Measurements from ENCODE around the gene RPS19BP1.

RPS19BP1 gene

GRCh38 chr22:39570665-39571064 is 38.1 kb upstream of the RPS19BP1 start, which contains the start of gene CACNA1I:
CACNA1I (plus strand) TSS chr22:39570753; CDS start chr22:39570753, 0 bp downstream.
- no peaks in the 10 kb centered on the region for H3K27me3 ChIP-seq (ENCODE audit: control insufficient read depth in 2 of 2, insufficient read depth in 2 of 2, low read length in 2 of 2)
- no peaks in the 10 kb centered on the region for H3K9me3 ChIP-seq (ENCODE audit: control insufficient read depth in 2 of 2, low read length in 2 of 2)
- no peak within 1 kb of the TSS for H3K27ac ChIP-seq (ENCODE audit: low read depth in 2 of 2, low read length in 2 of 2)
- H3K4me3 ChIP-seq (ENCODE audit: low read length in 2 of 2): no peak within 1 kb of the TSS
- no peak within 1 kb of the TSS for H3K9ac ChIP-seq (ENCODE audit: low read depth in 1 of 2, low read length in 2 of 2)
- no peaks in the 10 kb centered on the region for H3K36me3 ChIP-seq (ENCODE audit: control insufficient read depth in 2 of 2, insufficient read depth in 2 of 2, low read length in 2 of 2)
- H3K4me1 ChIP-seq (ENCODE audit: control insufficient read depth in 2 of 2, insufficient read depth in 2 of 2, low read length in 2 of 2): no peaks in the 10 kb centered on the region

- no peaks in the 10 kb centered on the region for H3K9me3 ChIP-seq (ENCODE audit: control insufficient read depth in 2 of 2, low read length in 2 of 2)
- H3K4me1 ChIP-seq (ENCODE audit: control insufficient read depth in 2 of 2, insufficient read depth in 2 of 2, low read length in 2 of 2): no peaks in the 10 kb centered on the region
- H3K27ac ChIP-seq (ENCODE audit: low read depth in 2 of 2, low read length in 2 of 2): no peak overlapping the region
- H3K27me3 ChIP-seq (ENCODE audit: control insufficient read depth in 2 of 2, insufficient read depth in 2 of 2, low read length in 2 of 2): no peaks in the 10 kb centered on the region
- no peak overlapping the region for H3K4me3 ChIP-seq (ENCODE audit: low read length in 2 of 2)
- H3K9ac ChIP-seq (ENCODE audit: low read depth in 1 of 2, low read length in 2 of 2): no peak overlapping the region
- no peaks in the 10 kb centered on the region for H3K36me3 ChIP-seq (ENCODE audit: control insufficient read depth in 2 of 2, insufficient read depth in 2 of 2, low read length in 2 of 2)
Observed at GRCh38 chr22:39570226-39570625, 37.7 kb upstream of the RPS19BP1 start.

GRCh38 chr22:39569066-39569465 is 36.5 kb upstream of the RPS19BP1 start:
- Histone ChIP-seq H3K9ac (ENCODE audit: low read depth in 1 of 2, low read length in 2 of 2) (no peak overlapping the region), H3K27me3 (ENCODE audit: control insufficient read depth in 2 of 2, insufficient read depth in 2 of 2, low read length in 2 of 2) (no peaks in the 10 kb centered on the region)

GRCh38 chr22:39568278-39568981 is 35.9 kb upstream of the RPS19BP1 start:
- Histone ChIP-seq H3K9ac (ENCODE audit: low read depth in 1 of 2, low read length in 2 of 2) (no peak overlapping the region), H3K4me1 (ENCODE audit: control insufficient read depth in 2 of 2, insufficient read depth in 2 of 2, low read length in 2 of 2) (no peaks in the 10 kb centered on the region), H3K9me3 (ENCODE audit: control insufficient read depth in 2 of 2, low read length in 2 of 2) (no peaks in the 10 kb centered on the region), H3K4me3 (ENCODE audit: low read length in 2 of 2) (no peak overlapping the region), H3K27ac (ENCODE audit: low read depth in 2 of 2, low read length in 2 of 2) (no peak overlapping the region), H3K36me3 (ENCODE audit: control insufficient read depth in 2 of 2, insufficient read depth in 2 of 2, low read length in 2 of 2) (no peaks in the 10 kb centered on the region), H3K27me3 (ENCODE audit: control insufficient read depth in 2 of 2, insufficient read depth in 2 of 2, low read length in 2 of 2) (no peaks in the 10 kb centered on the region)

More at GRCh38 chr22:39569066-39569465, 36.5 kb upstream of the RPS19BP1 start:
- Histone ChIP-seq H3K27ac (ENCODE audit: low read depth in 2 of 2, low read length in 2 of 2) (no peak overlapping the region), H3K36me3 (ENCODE audit: control insufficient read depth in 2 of 2, insufficient read depth in 2 of 2, low read length in 2 of 2) (no peaks in the 10 kb centered on the region), H3K9me3 (ENCODE audit: control insufficient read depth in 2 of 2, low read length in 2 of 2) (no peaks in the 10 kb centered on the region), H3K4me1 (ENCODE audit: control insufficient read depth in 2 of 2, insufficient read depth in 2 of 2, low read length in 2 of 2) (no peaks in the 10 kb centered on the region), H3K4me3 (ENCODE audit: low read length in 2 of 2) (no peak overlapping the region)

GRCh38 chr22:39567135-39567946 is 34.8 kb upstream of the RPS19BP1 start:
- no peak overlapping the region for H3K9ac ChIP-seq (ENCODE audit: low read depth in 1 of 2, low read length in 2 of 2)
- H3K4me1 ChIP-seq (ENCODE audit: control insufficient read depth in 2 of 2, insufficient read depth in 2 of 2, low read length in 2 of 2): no peaks in the 10 kb centered on the region
- H3K9me3 ChIP-seq (ENCODE audit: control insufficient read depth in 2 of 2, low read length in 2 of 2): no peaks in the 10 kb centered on the region
- H3K4me3 ChIP-seq (ENCODE audit: low read length in 2 of 2): no peak overlapping the region
- peaks cover 0 to under 1% of the 10 kb centered on the region in 2 donors for H3K27me3 ChIP-seq (ENCODE audit: control insufficient read depth in 2 of 2, insufficient read depth in 2 of 2, low read length in 2 of 2)
- no peak overlapping the region for H3K27ac ChIP-seq (ENCODE audit: low read depth in 2 of 2, low read length in 2 of 2)
- H3K36me3 ChIP-seq (ENCODE audit: control insufficient read depth in 2 of 2, insufficient read depth in 2 of 2, low read length in 2 of 2): no peaks in the 10 kb centered on the region

GRCh38 chr22:39565414-39565944 is 32.9 kb upstream of the RPS19BP1 start:
- Histone ChIP-seq H3K4me1 (ENCODE audit: control insufficient read depth in 2 of 2, insufficient read depth in 2 of 2, low read length in 2 of 2) (no peaks in the 10 kb centered on the region), H3K9ac (ENCODE audit: low read depth in 1 of 2, low read length in 2 of 2) (no peak overlapping the region), H3K36me3 (ENCODE audit: control insufficient read depth in 2 of 2, insufficient read depth in 2 of 2, low read length in 2 of 2) (no peaks in the 10 kb centered on the region), H3K27me3 (ENCODE audit: control insufficient read depth in 2 of 2, insufficient read depth in 2 of 2, low read length in 2 of 2) (peaks cover 4 to 9% of the 10 kb centered on the region in 2 donors), H3K27ac (ENCODE audit: low read depth in 2 of 2, low read length in 2 of 2) (no peak overlapping the region), H3K4me3 (ENCODE audit: low read length in 2 of 2) (no peak overlapping the region), H3K9me3 (ENCODE audit: control insufficient read depth in 2 of 2, low read length in 2 of 2) (no peaks in the 10 kb centered on the region)

GRCh38 chr22:39563571-39564428 is 31.3 kb upstream of the RPS19BP1 start:
- Histone ChIP-seq H3K9me3 (ENCODE audit: control insufficient read depth in 2 of 2, low read length in 2 of 2) (no peaks in the 10 kb centered on the region), H3K9ac (ENCODE audit: low read depth in 1 of 2, low read length in 2 of 2) (no peak overlapping the region), H3K27ac (ENCODE audit: low read depth in 2 of 2, low read length in 2 of 2) (no peak overlapping the region), H3K36me3 (ENCODE audit: control insufficient read depth in 2 of 2, insufficient read depth in 2 of 2, low read length in 2 of 2) (no peaks in the 10 kb centered on the region), H3K4me1 (ENCODE audit: control insufficient read depth in 2 of 2, insufficient read depth in 2 of 2, low read length in 2 of 2) (no peaks in the 10 kb centered on the region), H3K27me3 (ENCODE audit: control insufficient read depth in 2 of 2, insufficient read depth in 2 of 2, low read length in 2 of 2) (peaks cover 19 to 25% of the 10 kb centered on the region in 2 donors), H3K4me3 (ENCODE audit: low read length in 2 of 2) (no peak overlapping the region)

- Histone ChIP-seq H3K9me3 (ENCODE audit: control insufficient read depth in 2 of 2, low read length in 2 of 2) (no peaks in the 10 kb centered on the region), H3K4me3 (ENCODE audit: low read length in 2 of 2) (no peak overlapping the region), H3K27ac (ENCODE audit: low read depth in 2 of 2, low read length in 2 of 2) (no peak overlapping the region), H3K36me3 (ENCODE audit: control insufficient read depth in 2 of 2, insufficient read depth in 2 of 2, low read length in 2 of 2) (no peaks in the 10 kb centered on the region), H3K9ac (ENCODE audit: low read depth in 1 of 2, low read length in 2 of 2) (no peak overlapping the region), H3K27me3 (ENCODE audit: control insufficient read depth in 2 of 2, insufficient read depth in 2 of 2, low read length in 2 of 2) (peaks cover 19 to 27% of the 10 kb centered on the region in 2 donors), H3K4me1 (ENCODE audit: control insufficient read depth in 2 of 2, insufficient read depth in 2 of 2, low read length in 2 of 2) (no peaks in the 10 kb centered on the region)
Observed at GRCh38 chr22:39562839-39563489, 30.4 kb upstream of the RPS19BP1 start.

GRCh38 chr22:39560127-39560526 is 27.6 kb upstream of the RPS19BP1 start:
- no peak overlapping the region for H3K9ac ChIP-seq (ENCODE audit: low read depth in 1 of 2, low read length in 2 of 2)
- no peak overlapping the region for H3K4me3 ChIP-seq (ENCODE audit: low read length in 2 of 2)
- H3K27ac ChIP-seq (ENCODE audit: low read depth in 2 of 2, low read length in 2 of 2): no peak overlapping the region
- no peaks in the 10 kb centered on the region for H3K9me3 ChIP-seq (ENCODE audit: control insufficient read depth in 2 of 2, low read length in 2 of 2)
- H3K27me3 ChIP-seq (ENCODE audit: control insufficient read depth in 2 of 2, insufficient read depth in 2 of 2, low read length in 2 of 2): peaks cover 36 to 46% of the 10 kb centered on the region in 2 donors
- H3K4me1 ChIP-seq (ENCODE audit: control insufficient read depth in 2 of 2, insufficient read depth in 2 of 2, low read length in 2 of 2): no peaks in the 10 kb centered on the region
- no peaks in the 10 kb centered on the region for H3K36me3 ChIP-seq (ENCODE audit: control insufficient read depth in 2 of 2, insufficient read depth in 2 of 2, low read length in 2 of 2)

All from mucosa of rectum (tissue), 2 donors.